ENCODE measurements around the gene CYGB.
"Not testable (repeated sequence)": the region's sequence is repeated elsewhere in the genome, so short reads cannot be mapped to it uniquely, and the experiment has no call there.

CYGB gene

DNA sequence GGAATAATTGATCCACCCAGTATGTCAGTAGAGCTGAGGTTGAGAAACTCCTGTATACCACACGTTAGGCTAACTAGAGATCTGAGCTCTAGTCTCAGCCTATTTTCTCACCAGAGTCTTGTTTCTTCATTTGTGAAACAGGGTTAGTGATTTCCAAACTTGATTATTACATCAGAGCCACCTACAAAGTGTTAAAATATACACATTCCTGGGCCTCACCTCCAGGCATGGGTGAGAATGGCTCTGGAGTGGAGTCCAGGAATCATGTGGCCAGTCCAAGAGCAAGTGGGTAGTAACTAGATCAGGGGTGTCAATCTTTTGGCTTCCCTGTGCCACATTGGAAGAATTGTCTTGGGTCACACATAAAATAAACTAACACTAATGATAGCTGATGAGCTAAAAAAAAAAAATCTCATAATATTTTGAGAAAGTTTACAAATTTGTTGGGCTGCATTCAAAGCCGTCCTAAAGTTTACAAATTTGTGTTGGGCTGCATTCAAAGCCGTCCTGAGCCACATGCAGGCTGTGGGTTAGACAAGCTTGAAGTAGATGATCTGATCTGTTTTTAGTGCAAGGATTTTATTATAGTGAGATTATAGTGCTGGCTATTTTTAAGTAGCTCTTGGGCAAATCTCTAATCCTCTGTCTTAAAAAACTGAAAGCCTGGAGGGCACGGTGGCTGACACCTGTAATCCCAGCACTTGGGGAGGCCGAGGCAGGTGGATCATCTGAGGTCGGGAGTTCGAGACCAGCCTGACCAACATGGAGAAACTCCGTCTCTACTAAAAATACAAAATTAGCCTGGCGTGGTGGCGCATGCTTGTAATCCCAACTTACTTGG is 22.7 kb upstream of the CYGB start:
- Histone ChIP-seq H3K4me3 (ENCODE audit: extremely low read depth, insufficient read depth, low read length, poor library complexity, severe bottlenecking) (peak overlapping the region; percentile 8), H3K27ac (ENCODE audit: low read depth, low read length, severe bottlenecking) (no peak overlapping the region), H3K4me1 (ENCODE audit: control insufficient read depth, insufficient read depth, low read length, poor library complexity, severe bottlenecking) (peaks cover 26% of the 10 kb centered on the region), H3K36me3 (ENCODE audit: control insufficient read depth, insufficient read depth, low read length) (peaks cover 61% of the 10 kb centered on the region), H3K9me3 (ENCODE audit: control insufficient read depth, low read length) (no peaks in the 10 kb centered on the region)
- WGBS, 2 experiments (ENCODE audit: insufficient coverage in 2 of 2): 87 to 94% methylated on average over 7 to 10 of the region's 10 CpGs

DNA sequence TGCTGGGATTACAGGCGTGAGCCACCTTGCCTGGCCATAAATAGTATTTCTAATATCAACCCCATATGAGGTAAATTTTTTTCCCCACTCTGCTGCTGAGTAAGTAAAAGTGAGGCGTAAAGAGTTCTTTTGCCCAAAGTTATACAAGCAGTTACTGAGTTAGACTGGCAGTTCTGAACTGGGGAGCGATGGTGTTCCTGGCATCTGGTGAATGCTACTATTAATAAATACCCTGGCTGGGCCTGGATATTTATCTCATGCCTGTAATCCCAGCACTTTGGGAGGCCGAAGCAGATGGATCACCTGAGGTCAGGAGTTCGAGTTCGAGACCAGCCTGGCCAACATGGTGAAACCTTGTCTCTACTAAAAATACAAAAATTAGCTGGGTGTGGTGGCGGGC is 22.0 kb upstream of the CYGB start:
- peak overlapping the region; percentile 85 for H3K4me3 ChIP-seq (ENCODE audit: extremely low read depth, insufficient read depth, low read length, poor library complexity, severe bottlenecking)

DNA sequence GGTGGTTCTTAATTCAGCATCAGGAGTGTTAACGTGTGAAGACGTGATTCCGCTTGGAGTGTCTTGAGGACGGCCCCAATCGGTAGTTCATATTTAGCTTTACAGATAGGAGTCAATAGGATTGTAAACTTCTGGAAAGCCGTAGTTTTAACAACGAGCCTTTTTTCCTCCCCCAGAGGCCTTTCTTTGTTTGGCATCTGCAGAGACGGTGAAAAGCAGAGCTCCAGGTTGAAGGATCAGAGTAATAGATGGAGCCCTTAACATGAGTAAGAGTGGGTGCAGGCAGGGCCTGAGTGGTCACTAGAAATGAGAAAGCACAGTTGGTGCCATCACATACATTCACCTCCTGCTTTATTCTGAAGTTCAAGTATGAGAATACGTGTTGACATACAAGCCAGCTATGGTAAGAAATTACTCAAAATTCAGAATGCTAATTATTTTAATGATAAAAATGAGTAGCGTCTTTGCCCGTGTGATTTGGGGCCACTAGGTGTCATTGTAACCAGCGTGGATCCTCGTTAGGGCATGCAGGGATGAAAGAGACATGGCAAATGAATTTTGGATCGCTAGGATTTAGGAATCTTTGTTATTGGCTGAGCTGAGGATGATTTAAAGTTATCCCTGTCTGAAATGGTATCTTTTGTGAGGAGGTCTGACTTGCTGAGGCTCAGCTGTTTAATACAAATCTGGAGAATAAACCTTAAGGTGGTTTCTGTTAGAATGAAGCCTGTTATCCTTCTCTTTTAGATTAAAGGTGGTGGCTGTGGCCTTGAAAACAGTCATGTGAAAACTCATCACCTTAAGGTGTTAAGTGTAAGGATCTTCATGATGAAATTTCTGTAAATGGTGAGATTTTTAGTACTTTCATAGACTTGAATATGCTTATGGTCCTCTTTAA is 20.9 kb upstream of the CYGB start:
- 1 to 4% methylated on average over 11 to 12 of the region's 14 CpGs for WGBS, 2 experiments (ENCODE audit: insufficient coverage in 2 of 2)
- Histone ChIP-seq H3K9me3 (ENCODE audit: control insufficient read depth, low read length) (no peaks in the 10 kb centered on the region), H3K36me3 (ENCODE audit: control insufficient read depth, insufficient read depth, low read length) (peaks cover 46% of the 10 kb centered on the region), H3K4me3 (ENCODE audit: extremely low read depth, insufficient read depth, low read length, poor library complexity, severe bottlenecking) (peak overlapping the region; percentile 85), H3K27ac (ENCODE audit: low read depth, low read length, severe bottlenecking) (peak overlapping the region; percentile 70), H3K4me1 (ENCODE audit: control insufficient read depth, insufficient read depth, low read length, poor library complexity, severe bottlenecking) (peaks cover 26% of the 10 kb centered on the region)

More for the DNA sequence above, 22.0 kb upstream of the CYGB start:
- not testable (repeated sequence) for H3K27ac ChIP-seq (ENCODE audit: low read depth, low read length, severe bottlenecking); H3K9me3 ChIP-seq (ENCODE audit: control insufficient read depth, low read length)
- WGBS, 2 experiments (ENCODE audit: insufficient coverage in 2 of 2): 95 to 96% methylated on average over 4 to 5 of the region's 7 CpGs
- H3K4me1 ChIP-seq (ENCODE audit: control insufficient read depth, insufficient read depth, low read length, poor library complexity, severe bottlenecking): peaks cover 26% of the 10 kb centered on the region
- peaks cover 54% of the 10 kb centered on the region for H3K36me3 ChIP-seq (ENCODE audit: control insufficient read depth, insufficient read depth, low read length)

DNA sequence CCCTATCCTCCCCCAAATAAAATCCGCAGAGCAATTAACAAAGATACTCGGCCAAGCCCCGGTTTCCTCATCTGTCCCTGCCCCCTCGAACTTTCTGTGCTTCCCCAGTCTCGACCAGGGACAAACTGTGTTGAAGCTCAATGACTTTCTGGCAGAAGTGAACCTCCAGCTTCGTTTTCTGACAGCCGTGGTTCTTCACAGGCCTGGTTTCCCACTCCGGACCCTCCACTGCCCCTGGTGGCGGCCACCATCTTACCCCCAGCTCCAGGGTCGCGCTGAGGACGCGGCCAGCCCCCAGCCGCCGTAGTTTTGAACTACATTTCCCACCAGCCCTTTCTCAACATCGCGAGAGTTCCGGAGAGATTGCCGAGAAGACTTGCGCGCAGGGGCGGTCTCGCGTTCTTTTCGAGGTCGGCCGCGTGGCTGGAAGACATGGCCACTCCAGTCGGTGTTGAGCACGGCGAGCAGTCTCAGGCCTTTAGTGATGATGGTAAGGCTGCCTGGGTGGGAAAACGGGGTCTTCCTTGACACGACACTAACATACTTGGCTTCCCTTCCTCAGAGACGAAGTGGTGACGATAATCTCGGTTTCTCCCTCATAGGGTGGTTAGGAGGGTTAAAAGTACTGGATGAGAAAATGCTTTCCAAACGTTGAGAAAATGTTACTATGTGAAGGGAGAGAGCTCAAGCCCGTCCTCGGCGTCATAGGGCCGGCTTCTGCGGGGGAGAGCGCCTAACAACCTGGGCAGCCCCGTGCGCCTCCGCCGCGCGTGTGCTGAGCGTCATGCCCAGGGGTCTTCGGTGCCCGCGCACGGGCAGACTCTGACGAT is 20.1 kb upstream of the CYGB start:
- Histone ChIP-seq H3K36me3 (ENCODE audit: control insufficient read depth, insufficient read depth, low read length) (peaks cover 37% of the 10 kb centered on the region), H3K4me3 (ENCODE audit: extremely low read depth, insufficient read depth, low read length, poor library complexity, severe bottlenecking) (peak overlapping the region; percentile 85), H3K27ac (ENCODE audit: low read depth, low read length, severe bottlenecking) (peak overlapping the region; percentile 70), H3K9me3 (ENCODE audit: control insufficient read depth, low read length) (no peaks in the 10 kb centered on the region), H3K4me1 (ENCODE audit: control insufficient read depth, insufficient read depth, low read length, poor library complexity, severe bottlenecking) (peaks cover 27% of the 10 kb centered on the region)
- 1 to 3% methylated on average over 23 to 48 of the region's 55 CpGs for WGBS, 2 experiments (ENCODE audit: insufficient coverage in 2 of 2)

DNA sequence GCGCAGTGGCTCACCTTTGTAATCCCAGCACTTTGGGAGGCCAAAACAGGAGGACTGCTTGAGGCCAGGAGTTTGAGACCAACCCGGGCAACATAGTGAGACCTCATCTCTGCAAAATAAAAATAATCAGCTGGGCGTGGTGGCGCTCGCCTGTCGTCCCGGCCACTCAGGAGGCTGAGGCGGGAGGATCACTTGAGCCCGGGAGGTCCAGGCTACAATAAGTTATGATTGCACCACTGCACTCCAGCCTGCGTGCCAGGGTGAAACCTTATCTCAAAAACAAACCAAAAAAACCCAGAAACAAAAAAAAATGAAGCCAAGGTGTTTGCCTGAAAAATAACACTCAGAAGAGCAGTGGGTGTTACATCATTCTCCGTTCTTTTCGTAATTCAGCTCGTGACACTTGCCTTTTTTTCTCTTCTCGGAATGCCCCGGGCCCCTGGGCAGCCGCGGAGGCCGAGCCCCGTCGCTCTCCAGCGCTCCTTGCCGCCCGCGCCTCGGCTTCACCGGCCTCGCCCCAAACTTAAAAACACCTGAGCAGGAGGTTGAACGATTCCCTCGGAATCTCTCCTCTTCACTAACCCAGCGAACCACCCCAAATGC is 19.4 kb upstream of the CYGB start:
- Histone ChIP-seq H3K4me1 (ENCODE audit: control insufficient read depth, insufficient read depth, low read length, poor library complexity, severe bottlenecking) (peaks cover 24% of the 10 kb centered on the region), H3K27ac (ENCODE audit: low read depth, low read length, severe bottlenecking) (peak overlapping the region; percentile 52), H3K9me3 (ENCODE audit: control insufficient read depth, low read length) (no peaks in the 10 kb centered on the region), H3K36me3 (ENCODE audit: control insufficient read depth, insufficient read depth, low read length) (peaks cover 31% of the 10 kb centered on the region), H3K4me3 (ENCODE audit: extremely low read depth, insufficient read depth, low read length, poor library complexity, severe bottlenecking) (peak overlapping the region; percentile 85)
- WGBS, 2 experiments (ENCODE audit: insufficient coverage in 2 of 2): 34 to 49% methylated on average over 22 to 30 of the region's 30 CpGs

DNA sequence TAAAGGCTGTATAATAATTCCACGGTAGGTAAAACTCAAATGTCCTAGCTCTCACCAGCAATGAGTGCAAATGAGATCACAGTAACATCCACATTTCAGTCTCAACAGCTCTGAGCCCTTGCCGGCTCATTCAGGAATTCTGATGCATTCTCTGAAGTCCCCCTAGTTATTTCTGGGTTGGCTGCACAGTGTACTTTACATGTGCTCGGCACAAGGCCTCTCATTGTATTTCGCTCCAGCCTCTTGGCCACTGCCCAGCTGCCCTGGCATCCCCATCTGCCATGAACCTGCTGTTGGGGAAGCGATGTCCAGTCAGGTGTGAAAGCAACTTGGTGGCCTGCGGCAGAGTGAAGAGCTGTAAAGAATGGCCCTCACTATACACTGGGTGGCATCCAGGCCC is 16.6 kb upstream of the CYGB start:
- no peaks in the 10 kb centered on the region for H3K9me3 ChIP-seq (ENCODE audit: control insufficient read depth, low read length)
- peaks cover 4% of the 10 kb centered on the region for H3K36me3 ChIP-seq (ENCODE audit: control insufficient read depth, insufficient read depth, low read length)
- H3K4me3 ChIP-seq (ENCODE audit: extremely low read depth, insufficient read depth, low read length, poor library complexity, severe bottlenecking): no peak overlapping the region
- H3K27ac ChIP-seq (ENCODE audit: low read depth, low read length, severe bottlenecking): no peak overlapping the region
- WGBS, 2 experiments (ENCODE audit: insufficient coverage in 2 of 2): 81% methylated on average over 6 of the region's 6 CpGs
- peaks cover 18% of the 10 kb centered on the region for H3K4me1 ChIP-seq (ENCODE audit: control insufficient read depth, insufficient read depth, low read length, poor library complexity, severe bottlenecking)

DNA sequence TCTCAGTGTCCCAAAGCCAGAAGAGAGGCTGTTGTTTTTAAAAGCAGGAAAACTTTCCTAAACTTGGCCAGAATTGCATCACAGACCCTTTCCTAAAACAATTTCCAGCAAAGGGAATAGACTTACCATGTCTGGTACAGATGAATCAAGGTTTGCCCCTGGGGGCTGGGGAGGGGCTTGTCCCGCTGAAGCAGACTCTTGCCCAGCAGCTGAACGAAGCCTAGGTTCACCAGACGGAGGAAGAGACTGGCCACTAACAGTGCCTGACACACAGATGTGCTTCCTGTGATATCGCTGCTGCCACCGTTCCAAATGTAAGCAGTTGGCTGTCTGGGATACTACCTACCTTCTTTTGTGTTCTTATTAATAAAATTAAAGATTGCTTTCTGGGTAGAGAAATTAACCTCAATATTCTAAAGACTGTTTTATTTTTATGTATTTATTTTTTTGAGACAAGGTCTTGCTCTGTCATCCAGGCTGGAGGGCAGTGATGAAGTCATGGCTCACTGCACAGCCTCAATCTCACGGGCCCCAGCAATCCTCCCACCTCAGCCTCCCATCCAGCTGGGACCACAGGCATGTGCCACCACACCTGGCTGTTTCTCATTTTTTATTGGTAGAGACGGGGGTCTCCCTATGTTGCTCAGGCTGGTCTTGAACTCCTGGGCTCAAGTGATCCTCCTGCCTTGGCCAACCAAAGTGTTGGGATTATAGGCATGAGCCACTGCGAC is 15.8 kb upstream of the CYGB start:
- Histone ChIP-seq H3K27ac (ENCODE audit: low read depth, low read length, severe bottlenecking) (no peak overlapping the region), H3K9me3 (ENCODE audit: control insufficient read depth, low read length) (no peaks in the 10 kb centered on the region), H3K4me1 (ENCODE audit: control insufficient read depth, insufficient read depth, low read length, poor library complexity, severe bottlenecking) (peaks cover 22% of the 10 kb centered on the region), H3K4me3 (ENCODE audit: extremely low read depth, insufficient read depth, low read length, poor library complexity, severe bottlenecking) (no peak overlapping the region), H3K36me3 (ENCODE audit: control insufficient read depth, insufficient read depth, low read length) (no peaks in the 10 kb centered on the region)
- 90 to 92% methylated on average over 6 of the region's 8 CpGs for WGBS, 2 experiments (ENCODE audit: insufficient coverage in 2 of 2)

DNA sequence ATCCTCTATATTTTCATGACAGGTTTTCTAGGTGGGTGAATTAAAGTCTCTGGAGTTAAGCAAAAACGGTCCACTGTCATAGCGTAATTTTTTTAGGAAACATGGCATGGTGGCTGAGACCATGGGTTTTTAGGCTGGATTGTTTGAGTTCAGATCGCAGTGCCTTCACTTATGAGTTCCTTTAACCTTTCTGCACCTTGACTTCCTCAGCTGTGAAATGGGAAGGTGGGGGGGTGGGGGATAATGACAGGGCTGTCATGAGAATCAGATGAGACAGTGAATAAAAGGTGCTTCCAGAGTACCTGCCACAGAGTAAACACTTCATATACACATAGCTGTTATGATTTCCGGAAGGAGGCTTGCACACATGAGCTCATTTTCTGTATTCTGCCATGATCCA is 14.2 kb upstream of the CYGB start:
- H3K4me1 ChIP-seq (ENCODE audit: control insufficient read depth, insufficient read depth, low read length, poor library complexity, severe bottlenecking): peaks cover 30% of the 10 kb centered on the region
- no peaks in the 10 kb centered on the region for H3K9me3 ChIP-seq (ENCODE audit: control insufficient read depth, low read length)
- no peak overlapping the region for H3K27ac ChIP-seq (ENCODE audit: low read depth, low read length, severe bottlenecking)
- H3K36me3 ChIP-seq (ENCODE audit: control insufficient read depth, insufficient read depth, low read length): no peaks in the 10 kb centered on the region
- no peak overlapping the region for H3K4me3 ChIP-seq (ENCODE audit: extremely low read depth, insufficient read depth, low read length, poor library complexity, severe bottlenecking)
- 93 to 94% methylated on average over 2 to 3 of the region's 4 CpGs for WGBS, 2 experiments (ENCODE audit: insufficient coverage in 2 of 2)

DNA sequence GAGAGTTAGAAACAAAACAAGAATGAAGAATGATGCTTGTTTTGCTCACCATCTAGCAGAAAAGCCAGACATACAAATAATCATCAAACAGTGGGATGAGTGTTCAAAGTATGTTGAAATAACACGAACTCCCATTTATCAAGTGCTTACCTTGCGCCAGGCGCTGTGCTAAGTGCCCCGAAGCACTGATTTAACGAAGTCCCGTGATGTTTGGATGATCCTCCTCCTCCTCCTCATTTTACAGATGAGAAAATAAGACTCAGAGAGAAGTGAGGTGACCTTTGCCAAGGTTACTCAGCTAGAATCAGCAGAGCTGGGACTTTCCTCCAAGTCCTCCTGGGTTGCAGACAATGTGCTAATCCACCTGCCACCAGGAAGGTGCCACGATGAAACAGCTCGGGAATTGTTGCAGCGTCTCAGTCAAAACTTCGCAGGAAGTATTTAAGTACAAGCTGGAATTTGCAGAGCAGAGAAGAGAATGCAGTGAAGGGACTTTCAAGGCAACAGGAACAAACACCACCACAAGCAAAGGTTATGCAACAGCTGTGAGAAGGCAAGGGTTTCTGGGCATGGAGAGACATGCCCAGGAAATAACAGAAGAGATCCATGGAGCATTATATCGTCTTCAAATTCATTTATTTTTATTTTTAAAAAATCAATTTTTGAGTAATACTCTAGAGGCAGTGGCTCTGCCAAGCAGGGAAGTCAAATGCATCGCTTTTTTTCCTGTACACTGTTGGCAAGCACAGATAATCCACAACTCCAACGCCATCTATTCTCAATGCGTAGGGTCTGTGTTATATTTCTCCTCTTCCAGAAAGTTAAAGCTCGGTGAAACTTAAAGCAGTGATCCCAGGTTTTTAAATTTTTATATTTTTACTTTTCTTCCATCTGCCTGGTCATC is 13.5 kb upstream of the CYGB start:
- Histone ChIP-seq H3K4me3 (ENCODE audit: extremely low read depth, insufficient read depth, low read length, poor library complexity, severe bottlenecking) (no peak overlapping the region), H3K36me3 (ENCODE audit: control insufficient read depth, insufficient read depth, low read length) (no peaks in the 10 kb centered on the region), H3K27ac (ENCODE audit: low read depth, low read length, severe bottlenecking) (peak overlapping the region; percentile 26), H3K4me1 (ENCODE audit: control insufficient read depth, insufficient read depth, low read length, poor library complexity, severe bottlenecking) (peaks cover 35% of the 10 kb centered on the region), H3K9me3 (ENCODE audit: control insufficient read depth, low read length) (no peaks in the 10 kb centered on the region)
- WGBS, 2 experiments (ENCODE audit: insufficient coverage in 2 of 2): 74 to 87% methylated on average over 7 to 14 of the region's 15 CpGs
